ENCODE results near the gene LRRC43. TPM values are rescaled to one million over a fixed set of nuclear protein-coding genes. Genes with fewer than 3 reads are reported as not detected.
A peak's percentile ranks its signal among the peaks of the same experiment; 100 is the strongest.

Gene LRRC43
- total and polyA plus RNA-seq, 10 of the 15 experiments (the other 5 are each of a cell fraction or from before 2014, with no cell fraction given), result 0.23 TPM; not detected in 9

- TF ChIP-seq RB1 (IDR thresholded peaks at IDR 0.05; ENCODE audit: borderline replicate concordance) (no peak), ZNF622 (IDR thresholded peaks at IDR 0.05) (no peak), RAD21 (IDR thresholded peaks at IDR 0.05; ENCODE audit: insufficient read depth, low read depth, low read length) (no peak), TBL1XR1 (IDR thresholded peaks at IDR 0.05; ENCODE audit: low read depth, low read length) (no peak), CHD2 (IDR thresholded peaks at IDR 0.05; ENCODE audit: borderline replicate concordance, low read depth, low read length) (no peak), ATF7 (IDR thresholded peaks at IDR 0.05; ENCODE audit: low read depth) (no peak), SUZ12 (IDR thresholded peaks at IDR 0.05; ENCODE audit: unreplicated experiment) (peak; percentile 97)
- Histone ChIP-seq H4K20me1 (ENCODE audit: control insufficient read depth, insufficient read depth) (no peaks in the 10 kb centered on the region; the same call in 1 of the 2 replicates), H2AFZ (ENCODE audit: control insufficient read depth, low read depth, low read length) (no peak overlapping the region), H3K27me3 (replicated peaks in 1 of 2; ENCODE audit: control insufficient read depth in 2 of 2, insufficient read depth in 2 of 2, low read length in 1 of 2) (peaks cover 0 to 5% of the 10 kb centered on the region in 2 experiments; a peak in 3 of 4 replicates), H3K79me2 (ENCODE audit: control insufficient read depth, insufficient read depth, low read length) (no peaks in the 10 kb centered on the region), H3K36me3 (ENCODE audit: control insufficient read depth in 2 of 2, insufficient read depth in 2 of 2, low read length in 1 of 2) (peaks cover 6 to 11% of the 10 kb centered on the region in 2 experiments; a peak in 3 of 4 replicates), H3K4me2 (ENCODE audit: control insufficient read depth, insufficient read depth) (peak overlapping the region; percentile 68), H3K9ac (ENCODE audit: control insufficient read depth, insufficient read depth, low read length) (no peak overlapping the region), H3K9me3 (replicated peaks; ENCODE audit: control insufficient read depth, insufficient read depth, low read length) (no peaks in the 10 kb centered on the region; the same call in 2 of the 3 replicates), H3K27ac (ENCODE audit: control insufficient read depth, insufficient read depth) (no peak overlapping the region), H3K4me3 (no peak overlapping the region; the same call in 1 of the 2 replicates), H3K4me1 (ENCODE audit: control insufficient read depth, insufficient read depth, low read length) (no peaks in the 10 kb centered on the region)
- no peak for FAIRE-seq
- BruUV-seq (replicated peaks), result no TSS peak
- RAD21 ChIA-PET (ENCODE audit: unreplicated experiment), result interaction anchor here (0.6 kb wide), 1 partner anchor 15 kb away, joined by 3 read pairs; no protein-coding TSS in a partner anchor
- in situ Hi-C loops (cut with MboI), result no loop called here
- WGBS (ENCODE audit: insufficient coverage, insufficient replicate concordance, low lambda C conversion rate, missing lambda C conversion rate), result 10% methylated on average over 63 of the region's 71 CpGs
- peak; percentile 11 for ATAC-seq
- intact Hi-C loops (cut with micrococcal nuclease; ENCODE audit: unreplicated experiment), result no loop called here
- SMC1A ChIA-PET (ENCODE audit: uncharacterized antibody, unreplicated experiment), result no interaction called here
- POLR2A ChIA-PET, result no interaction called here
- DNase-seq (ENCODE audit: low read depth, low spot score), result no peak
- CTCF ChIA-PET, result interaction anchor here (2.3 kb wide), 1 partner anchor 14 kb away, joined by 5 read pairs; no protein-coding TSS in a partner anchor
Observed at GRCh38 chr12:122204167-122205052, 21.5 kb downstream of the LRRC43 start.

Measured in GM12878 (cell line).